Measurements from ENCODE around the gene ATF7IP2. TPM values are rescaled to one million over a fixed set of nuclear protein-coding genes. Genes with fewer than 3 reads are reported as not detected.
A peak's percentile ranks its signal among the peaks of the same experiment; 100 is the strongest.

Gene ATF7IP2
- total and polyA plus RNA-seq, 2 of the 13 experiments (the other 11 are each of a cell fraction or from before 2014, with no cell fraction given) = 117 to 217 TPM

DNA sequence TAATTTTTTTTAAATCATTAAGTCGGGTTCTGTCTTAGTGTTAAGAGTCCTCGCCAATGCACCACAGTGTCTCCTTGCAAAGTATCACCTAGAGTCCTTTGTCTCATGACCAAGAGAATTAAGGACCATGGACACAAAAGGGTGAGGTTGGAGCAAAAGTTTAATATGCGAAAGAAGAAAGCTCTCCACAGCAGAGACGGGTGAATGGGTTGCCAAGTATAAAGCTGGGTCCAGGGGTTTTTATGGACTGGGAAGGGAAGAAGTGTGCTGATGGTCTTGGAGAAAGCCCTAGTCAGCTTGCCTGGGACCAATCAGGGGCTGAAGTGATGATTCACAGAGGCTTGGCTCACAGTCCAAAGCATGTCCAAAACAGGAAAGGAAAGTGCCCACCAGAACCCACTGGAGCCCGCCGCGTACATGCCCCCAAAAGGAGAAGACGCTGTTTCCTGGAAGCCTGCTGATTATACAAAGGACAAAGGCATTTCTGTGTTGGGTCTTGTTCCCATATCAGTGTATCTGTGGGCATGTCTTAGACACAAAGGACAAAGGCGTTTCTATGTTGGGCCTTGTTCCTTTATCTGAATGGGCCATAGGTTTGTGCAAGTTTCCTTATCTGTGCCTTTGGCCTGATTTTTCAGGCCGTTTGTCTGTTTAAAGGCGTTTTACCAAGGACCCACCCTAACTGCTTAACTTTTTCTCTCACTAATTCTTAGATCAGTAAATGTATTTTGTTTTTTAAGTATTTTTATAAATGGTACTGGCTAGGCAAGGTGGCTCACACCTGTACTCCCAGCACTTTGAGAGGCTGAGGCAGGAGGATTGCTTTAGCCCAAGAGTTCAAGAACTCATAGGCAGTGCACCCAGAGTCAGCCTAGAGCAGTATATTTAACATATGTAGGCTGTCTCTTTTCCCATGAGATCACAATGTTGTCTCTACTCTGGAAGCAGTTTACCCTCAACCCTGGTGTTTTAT is 28.7 kb upstream of the ATF7IP2 start (continued):
- TF ChIP-seq ZNF773 (CRISPR knock-in tag; IDR thresholded peaks at IDR 0.05; ENCODE audit: borderline replicate concordance) (no peak), ZNF180 (CRISPR knock-in tag; IDR thresholded peaks at IDR 0.05; ENCODE audit: borderline replicate concordance, low read depth) (no peak), GATAD1 (CRISPR knock-in tag; IDR thresholded peaks at IDR 0.05) (no peak), GTF2F1 (IDR thresholded peaks at IDR 0.05; ENCODE audit: low read length) (no peak), ATF7 (IDR thresholded peaks at IDR 0.05) (no peak), ATF7 (CRISPR knock-in tag; IDR thresholded peaks at IDR 0.05) (no peak), RBFOX2 (IDR thresholded peaks at IDR 0.05; ENCODE audit: low read depth, low read length) (no peak; the same call in 1 of the 2 replicates), NFATC3 (CRISPR knock-in tag; IDR thresholded peaks at IDR 0.05) (no peak), GATAD2A (CRISPR knock-in tag; IDR thresholded peaks at IDR 0.05) (peak; percentile 79), CENPX (CRISPR knock-in tag; IDR thresholded peaks at IDR 0.05) (no peak), ELF3 (CRISPR knock-in tag; IDR thresholded peaks at IDR 0.05) (peak; percentile 88), PHB2 (IDR thresholded peaks at IDR 0.05; ENCODE audit: partially characterized antibody) (no peak), GZF1 (CRISPR knock-in tag; IDR thresholded peaks at IDR 0.05) (no peak), ZNF589 (CRISPR knock-in tag; conservative IDR thresholded peaks at IDR 0.05) (no peak), REL (CRISPR knock-in tag; conservative IDR thresholded peaks at IDR 0.05) (no peak), ASH2L (IDR thresholded peaks at IDR 0.05; ENCODE audit: insufficient read length, low read depth, low read length) (no peak), ZSCAN12 (CRISPR knock-in tag; IDR thresholded peaks at IDR 0.05) (no peak), POLR2AphosphoS2 (IDR thresholded peaks at IDR 0.05; ENCODE audit: low read depth, low read length) (no peak)
- TF ChIP-seq, protein P1, sequence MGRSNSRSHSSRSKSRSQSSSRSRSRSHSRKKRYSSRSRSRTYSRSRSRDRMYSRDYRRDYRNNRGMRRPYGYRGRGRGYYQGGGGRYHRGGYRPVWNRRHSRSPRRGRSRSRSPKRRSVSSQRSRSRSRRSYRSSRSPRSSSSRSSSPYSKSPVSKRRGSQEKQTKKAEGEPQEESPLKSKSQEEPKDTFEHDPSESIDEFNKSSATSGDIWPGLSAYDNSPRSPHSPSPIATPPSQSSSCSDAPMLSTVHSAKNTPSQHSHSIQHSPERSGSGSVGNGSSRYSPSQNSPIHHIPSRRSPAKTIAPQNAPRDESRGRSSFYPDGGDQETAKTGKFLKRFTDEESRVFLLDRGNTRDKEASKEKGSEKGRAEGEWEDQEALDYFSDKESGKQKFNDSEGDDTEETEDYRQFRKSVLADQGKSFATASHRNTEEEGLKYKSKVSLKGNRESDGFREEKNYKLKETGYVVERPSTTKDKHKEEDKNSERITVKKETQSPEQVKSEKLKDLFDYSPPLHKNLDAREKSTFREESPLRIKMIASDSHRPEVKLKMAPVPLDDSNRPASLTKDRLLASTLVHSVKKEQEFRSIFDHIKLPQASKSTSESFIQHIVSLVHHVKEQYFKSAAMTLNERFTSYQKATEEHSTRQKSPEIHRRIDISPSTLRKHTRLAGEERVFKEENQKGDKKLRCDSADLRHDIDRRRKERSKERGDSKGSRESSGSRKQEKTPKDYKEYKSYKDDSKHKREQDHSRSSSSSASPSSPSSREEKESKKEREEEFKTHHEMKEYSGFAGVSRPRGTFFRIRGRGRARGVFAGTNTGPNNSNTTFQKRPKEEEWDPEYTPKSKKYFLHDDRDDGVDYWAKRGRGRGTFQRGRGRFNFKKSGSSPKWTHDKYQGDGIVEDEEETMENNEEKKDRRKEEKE (IDR thresholded peaks at IDR 0.05) = no peak
- TF ChIP-seq, protein P2, sequence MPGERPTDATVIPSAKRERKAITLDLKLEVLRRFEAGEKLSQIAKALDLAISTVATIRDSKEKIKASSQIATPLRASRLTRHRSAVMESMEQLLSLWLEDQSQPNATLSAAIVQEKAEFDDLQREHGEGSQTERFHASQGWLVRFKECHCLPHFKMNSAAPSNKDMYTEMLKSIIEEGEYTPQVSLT (CRISPR knock-in tag; IDR thresholded peaks at IDR 0.05; ENCODE audit: borderline replicate concordance, low read depth) = no peak
- TF ChIP-seq, protein P3, sequence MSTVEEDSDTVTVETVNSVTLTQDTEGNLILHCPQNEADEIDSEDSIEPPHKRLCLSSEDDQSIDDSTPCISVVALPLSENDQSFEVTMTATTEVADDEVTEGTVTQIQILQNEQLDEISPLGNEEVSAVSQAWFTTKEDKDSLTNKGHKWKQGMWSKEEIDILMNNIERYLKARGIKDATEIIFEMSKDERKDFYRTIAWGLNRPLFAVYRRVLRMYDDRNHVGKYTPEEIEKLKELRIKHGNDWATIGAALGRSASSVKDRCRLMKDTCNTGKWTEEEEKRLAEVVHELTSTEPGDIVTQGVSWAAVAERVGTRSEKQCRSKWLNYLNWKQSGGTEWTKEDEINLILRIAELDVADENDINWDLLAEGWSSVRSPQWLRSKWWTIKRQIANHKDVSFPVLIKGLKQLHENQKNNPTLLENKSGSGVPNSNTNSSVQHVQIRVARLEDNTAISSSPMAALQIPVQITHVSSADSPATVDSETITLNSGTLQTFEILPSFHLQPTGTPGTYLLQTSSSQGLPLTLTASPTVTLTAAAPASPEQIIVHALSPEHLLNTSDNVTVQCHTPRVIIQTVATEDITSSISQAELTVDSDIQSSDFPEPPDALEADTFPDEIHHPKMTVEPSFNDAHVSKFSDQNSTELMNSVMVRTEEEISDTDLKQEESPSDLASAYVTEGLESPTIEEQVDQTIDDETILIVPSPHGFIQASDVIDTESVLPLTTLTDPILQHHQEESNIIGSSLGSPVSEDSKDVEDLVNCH (CRISPR knock-in tag; IDR thresholded peaks at IDR 0.05) = no peak
- TF ChIP-seq, protein P4, sequence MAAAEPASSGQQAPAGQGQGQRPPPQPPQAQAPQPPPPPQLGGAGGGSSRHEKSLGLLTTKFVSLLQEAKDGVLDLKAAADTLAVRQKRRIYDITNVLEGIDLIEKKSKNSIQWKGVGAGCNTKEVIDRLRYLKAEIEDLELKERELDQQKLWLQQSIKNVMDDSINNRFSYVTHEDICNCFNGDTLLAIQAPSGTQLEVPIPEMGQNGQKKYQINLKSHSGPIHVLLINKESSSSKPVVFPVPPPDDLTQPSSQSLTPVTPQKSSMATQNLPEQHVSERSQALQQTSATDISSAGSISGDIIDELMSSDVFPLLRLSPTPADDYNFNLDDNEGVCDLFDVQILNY (CRISPR knock-in tag; conservative IDR thresholded peaks at IDR 0.05) = no peak; the same call in 1 of the 2 replicates
- TF ChIP-seq, protein P5, sequence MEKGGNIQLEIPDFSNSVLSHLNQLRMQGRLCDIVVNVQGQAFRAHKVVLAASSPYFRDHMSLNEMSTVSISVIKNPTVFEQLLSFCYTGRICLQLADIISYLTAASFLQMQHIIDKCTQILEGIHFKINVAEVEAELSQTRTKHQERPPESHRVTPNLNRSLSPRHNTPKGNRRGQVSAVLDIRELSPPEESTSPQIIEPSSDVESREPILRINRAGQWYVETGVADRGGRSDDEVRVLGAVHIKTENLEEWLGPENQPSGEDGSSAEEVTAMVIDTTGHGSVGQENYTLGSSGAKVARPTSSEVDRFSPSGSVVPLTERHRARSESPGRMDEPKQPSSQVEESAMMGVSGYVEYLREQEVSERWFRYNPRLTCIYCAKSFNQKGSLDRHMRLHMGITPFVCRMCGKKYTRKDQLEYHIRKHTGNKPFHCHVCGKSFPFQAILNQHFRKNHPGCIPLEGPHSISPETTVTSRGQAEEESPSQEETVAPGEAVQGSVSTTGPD (CRISPR knock-in tag; IDR thresholded peaks at IDR 0.05) = no peak
